Endothelial cell (in vitro differentiated cells): ENCODE results near the gene RTKN2. TPM values are rescaled to one million over a fixed set of nuclear protein-coding genes. Genes with fewer than 3 reads are reported as not detected.
"Not testable (repeated sequence)": the region's sequence is repeated elsewhere in the genome, so short reads cannot be mapped to it uniquely, and the experiment has no call there.

ENCODE experiments used
- DNase-seq: peaks from one replicate; pipeline ENCODE4 v3.0.0; 2021; ENCODE audit warnings: low spot score
- H3K27ac Mint-ChIP-seq: one replicate; pipeline ENCODE4 v1.8.0; 2021; ENCODE audit warnings: mixed read lengths, inconsistent platforms; ENCODE audit not compliant: unreplicated experiment
- H3K27me3 Mint-ChIP-seq: one replicate; pipeline ENCODE4 v1.8.0; 2021; ENCODE audit warnings: mild to moderate bottlenecking, moderate library complexity, mixed read lengths, inconsistent platforms; ENCODE audit not compliant: unreplicated experiment
- H3K36me3 Mint-ChIP-seq: one replicate; pipeline ENCODE4 v1.8.0; 2021; ENCODE audit warnings: mild to moderate bottlenecking, low read depth, mixed read lengths, inconsistent platforms; ENCODE audit not compliant: unreplicated experiment
- H3K4me1 Mint-ChIP-seq: one replicate; pipeline ENCODE4 v1.8.0; 2021; ENCODE audit warnings: mild to moderate bottlenecking, mixed read lengths, inconsistent platforms; ENCODE audit not compliant: unreplicated experiment
- H3K4me3 Mint-ChIP-seq: one replicate; pipeline ENCODE4 v1.8.0; 2021; ENCODE audit warnings: mild to moderate bottlenecking, mixed read lengths, inconsistent platforms; ENCODE audit not compliant: unreplicated experiment
- H3K9me3 Mint-ChIP-seq: one replicate; pipeline ENCODE4 v1.8.0; 2021; ENCODE audit warnings: mixed read lengths, inconsistent platforms; ENCODE audit not compliant: unreplicated experiment
- total RNA-seq: library from RNA; stranded (reverse); fragmentation: NEBNext Ultra II Directional; extraction: Animal tissue kit (Norgen Biotek cat#: 25700); gene quantifications from one replicate; pipeline ENCODE4 v1.2.1, GENCODE V29; 2021; ENCODE audit not compliant: unreplicated experiment
- TF ChIP-seq, protein P1 (sequence below): fragments of 200-600 bp; sonication (generic); IDR thresholded peaks from one replicate; pipeline ENCODE4 v1.5.0; 2021; ENCODE audit warnings: antibody characterized with exemption; ENCODE audit not compliant: unreplicated experiment

Gene RTKN2
- total RNA-seq, 1 donor from 2014 or later: 1.7 TPM

DNA sequence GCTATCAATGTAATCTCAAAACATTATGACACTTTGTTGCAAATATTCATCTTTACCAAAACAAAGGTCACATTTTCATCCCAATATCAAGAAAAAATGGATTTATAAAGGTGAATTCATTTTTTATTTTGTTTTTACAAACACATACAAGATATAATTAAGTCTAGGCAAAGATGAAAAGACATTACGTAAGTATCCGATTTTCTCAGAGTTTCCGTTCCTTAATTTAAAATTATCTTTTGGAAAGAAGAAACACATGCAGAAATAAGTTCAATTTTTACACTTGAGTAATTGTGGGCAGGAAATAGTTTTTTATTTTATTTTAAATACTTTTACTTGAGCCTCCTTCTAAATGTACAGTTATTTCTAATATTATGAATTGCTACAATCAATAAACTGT is 24.6 kb downstream of the RTKN2 start:
- H3K27ac Mint-ChIP-seq: no peak overlapping the region
- H3K9me3 Mint-ChIP-seq: no peaks in the 10 kb centered on the region
- DNase-seq: no peak
- H3K36me3 Mint-ChIP-seq: no peaks in the 10 kb centered on the region
- H3K4me3 Mint-ChIP-seq: no peak overlapping the region
- H3K4me1 Mint-ChIP-seq: no peaks in the 10 kb centered on the region
- H3K27me3 Mint-ChIP-seq: no peaks in the 10 kb centered on the region
- TF ChIP-seq, protein P1, sequence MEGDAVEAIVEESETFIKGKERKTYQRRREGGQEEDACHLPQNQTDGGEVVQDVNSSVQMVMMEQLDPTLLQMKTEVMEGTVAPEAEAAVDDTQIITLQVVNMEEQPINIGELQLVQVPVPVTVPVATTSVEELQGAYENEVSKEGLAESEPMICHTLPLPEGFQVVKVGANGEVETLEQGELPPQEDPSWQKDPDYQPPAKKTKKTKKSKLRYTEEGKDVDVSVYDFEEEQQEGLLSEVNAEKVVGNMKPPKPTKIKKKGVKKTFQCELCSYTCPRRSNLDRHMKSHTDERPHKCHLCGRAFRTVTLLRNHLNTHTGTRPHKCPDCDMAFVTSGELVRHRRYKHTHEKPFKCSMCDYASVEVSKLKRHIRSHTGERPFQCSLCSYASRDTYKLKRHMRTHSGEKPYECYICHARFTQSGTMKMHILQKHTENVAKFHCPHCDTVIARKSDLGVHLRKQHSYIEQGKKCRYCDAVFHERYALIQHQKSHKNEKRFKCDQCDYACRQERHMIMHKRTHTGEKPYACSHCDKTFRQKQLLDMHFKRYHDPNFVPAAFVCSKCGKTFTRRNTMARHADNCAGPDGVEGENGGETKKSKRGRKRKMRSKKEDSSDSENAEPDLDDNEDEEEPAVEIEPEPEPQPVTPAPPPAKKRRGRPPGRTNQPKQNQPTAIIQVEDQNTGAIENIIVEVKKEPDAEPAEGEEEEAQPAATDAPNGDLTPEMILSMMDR: no peak

DNA sequence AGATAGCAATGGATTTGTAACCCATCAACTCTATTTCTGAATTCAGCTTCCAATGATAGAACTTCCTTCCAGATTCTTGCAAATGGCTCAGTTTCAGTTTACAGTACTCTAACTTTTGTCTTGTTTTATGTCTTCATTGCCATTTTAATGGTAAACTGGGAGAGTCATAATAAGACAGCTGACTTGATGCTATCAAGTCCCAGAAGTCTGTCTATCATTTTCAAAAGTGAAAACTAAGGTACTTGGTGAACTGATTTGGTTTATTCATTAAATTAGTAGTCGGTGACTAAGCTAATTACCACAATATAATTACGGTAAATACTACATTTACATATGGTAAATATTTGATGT is 25.0 kb downstream of the RTKN2 start:
- no peaks in the 10 kb centered on the region for H3K9me3 Mint-ChIP-seq
- no peaks in the 10 kb centered on the region for H3K27me3 Mint-ChIP-seq
- H3K27ac Mint-ChIP-seq: no peak overlapping the region
- TF ChIP-seq, protein P1: no peak
- no peaks in the 10 kb centered on the region for H3K36me3 Mint-ChIP-seq
- H3K4me1 Mint-ChIP-seq: no peaks in the 10 kb centered on the region
- DNase-seq: no peak
- no peak overlapping the region for H3K4me3 Mint-ChIP-seq

DNA sequence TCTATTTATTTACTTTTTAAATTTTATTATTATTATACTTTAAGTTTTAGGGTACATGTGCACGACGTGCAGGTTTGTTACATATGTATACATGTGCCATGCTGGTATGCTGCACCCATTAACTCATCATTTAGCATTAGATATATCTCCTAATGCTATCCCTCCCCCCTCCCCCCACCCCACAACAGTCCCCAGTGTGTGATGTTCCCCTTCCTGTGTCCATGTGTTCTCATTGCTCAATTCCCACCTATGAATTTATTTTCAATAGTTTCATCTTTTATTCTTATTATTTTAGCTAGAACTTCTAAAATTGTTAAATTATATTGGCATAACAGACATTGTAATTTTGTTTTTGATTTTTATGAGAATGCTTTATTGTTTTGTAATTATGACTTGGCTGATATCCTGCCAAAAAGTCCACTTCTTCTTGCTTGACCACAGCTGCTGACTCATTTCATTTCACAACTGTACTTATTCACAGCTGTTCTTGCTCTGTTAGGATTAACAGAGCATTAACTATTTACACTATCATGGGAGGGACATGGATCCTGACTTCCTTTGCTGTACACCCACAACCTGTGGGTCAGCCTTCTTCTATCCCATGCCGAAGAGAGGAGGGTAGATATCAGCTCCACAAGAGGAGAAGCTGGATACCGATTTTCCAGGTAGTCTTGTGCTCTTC is 25.5 kb downstream of the RTKN2 start:
- DNase-seq, H3K36me3 Mint-ChIP-seq, H3K27me3 Mint-ChIP-seq, H3K9me3 Mint-ChIP-seq, H3K4me1 Mint-ChIP-seq, H3K27ac Mint-ChIP-seq, H3K4me3 Mint-ChIP-seq: not testable (repeated sequence)

DNA sequence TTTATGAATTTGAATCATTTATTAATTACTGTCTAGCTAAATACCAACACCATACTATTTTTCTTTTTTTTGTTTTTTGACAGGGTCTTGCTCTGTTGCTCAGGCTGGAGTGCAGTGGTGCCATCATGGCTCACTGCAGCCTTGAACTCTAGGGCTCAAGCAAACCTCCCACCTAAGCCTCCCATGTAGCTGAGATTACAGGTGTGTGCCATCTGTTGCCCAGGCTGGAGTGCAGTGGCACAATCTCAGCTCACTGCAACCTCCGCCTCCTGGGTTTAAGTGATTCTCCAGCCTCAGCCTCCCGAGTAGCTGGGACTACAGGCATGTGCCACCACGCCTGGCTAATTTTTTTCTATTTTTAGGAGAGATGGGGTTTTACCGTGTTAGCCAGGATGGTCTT is 27.1 kb downstream of the RTKN2 start:
- not testable (repeated sequence) for H3K27ac Mint-ChIP-seq, H3K27me3 Mint-ChIP-seq, H3K4me3 Mint-ChIP-seq, DNase-seq, H3K36me3 Mint-ChIP-seq, H3K4me1 Mint-ChIP-seq, H3K9me3 Mint-ChIP-seq

DNA sequence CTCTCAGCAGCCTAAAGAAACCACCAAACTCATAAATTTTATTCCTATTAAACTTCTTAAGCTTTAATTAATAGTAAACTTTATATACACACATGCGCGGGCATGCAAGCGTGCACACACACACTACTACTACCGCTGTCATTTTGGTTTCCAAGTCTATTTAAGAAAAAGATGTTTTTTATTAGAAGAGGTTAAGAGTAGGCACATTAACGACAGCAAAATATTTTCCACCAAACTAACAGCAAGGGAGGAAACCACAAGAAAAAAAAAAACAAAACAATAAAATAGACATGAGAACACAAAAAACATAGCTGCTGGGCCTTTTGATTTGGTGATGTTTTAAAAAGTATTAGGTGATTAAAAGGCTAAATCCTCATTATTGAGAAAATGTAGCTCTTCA is 28.6 kb downstream of the RTKN2 start:
- H3K36me3 Mint-ChIP-seq: no peaks in the 10 kb centered on the region
- DNase-seq: no peak
- no peaks in the 10 kb centered on the region for H3K9me3 Mint-ChIP-seq
- no peak overlapping the region for H3K4me3 Mint-ChIP-seq
- TF ChIP-seq, protein P1: no peak
- no peak overlapping the region for H3K27ac Mint-ChIP-seq
- no peaks in the 10 kb centered on the region for H3K4me1 Mint-ChIP-seq
- H3K27me3 Mint-ChIP-seq: no peaks in the 10 kb centered on the region

DNA sequence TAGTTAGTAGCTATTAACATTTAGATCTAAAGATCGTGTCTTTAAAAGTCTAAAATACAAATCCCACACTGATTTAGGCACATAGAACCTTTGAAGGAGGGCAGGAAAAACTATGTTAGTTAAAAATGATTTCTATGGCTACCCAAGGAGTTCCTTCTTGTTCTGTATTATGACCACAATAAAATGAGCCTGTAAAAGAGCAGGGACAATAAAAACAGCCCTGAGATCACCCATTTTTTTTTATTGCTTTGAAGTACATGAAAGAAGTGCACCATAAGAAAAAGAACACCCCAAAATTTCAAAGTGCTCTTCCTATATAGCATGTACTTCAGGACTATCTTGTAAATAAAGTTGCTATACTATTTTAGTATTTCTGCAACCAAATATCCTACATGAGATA is 29.8 kb downstream of the RTKN2 start:
- Mint-ChIP-seq H3K27me3 (no peaks in the 10 kb centered on the region), H3K9me3 (no peaks in the 10 kb centered on the region), H3K4me1 (no peaks in the 10 kb centered on the region), H3K27ac (no peak overlapping the region), H3K36me3 (no peaks in the 10 kb centered on the region), H3K4me3 (no peak overlapping the region)
- TF ChIP-seq, protein P1: no peak
- DNase-seq: no peak
